GM18499 (cell line): ENCODE measurements around the gene CPXM2.

ENCODE experiments used
- ATAC-seq: cut with Tn5 transposase; IDR thresholded peaks from one replicate; pipeline ENCODE4 v1.9.1; 2021; ENCODE audit warnings: moderate number of reproducible peaks; ENCODE audit not compliant: insufficient read depth, unreplicated experiment

The CPXM2 gene

GRCh38 chr10:123718544-123719060, 173.0 kb downstream of the CPXM2 start:
- no peak for ATAC-seq

DNA sequence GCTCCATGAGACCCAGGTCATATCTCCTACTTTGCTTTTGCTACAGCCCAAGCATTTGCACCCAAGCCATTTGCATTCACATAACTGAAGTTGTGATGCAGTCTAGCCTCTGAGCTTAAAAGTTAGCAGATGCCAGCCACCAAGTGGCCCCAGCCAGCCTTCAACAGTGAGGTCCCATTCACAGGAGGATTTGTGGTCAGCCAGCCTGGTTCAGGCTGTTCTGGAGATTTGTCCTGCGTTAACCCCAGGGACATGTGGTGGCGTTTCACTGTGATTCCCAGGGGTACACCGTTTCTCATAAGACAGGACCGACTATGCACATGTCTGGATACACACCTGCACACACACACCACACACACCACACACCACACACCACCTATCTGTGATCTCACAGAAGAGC, 174.3 kb downstream of the CPXM2 start:
- no peak for ATAC-seq

DNA sequence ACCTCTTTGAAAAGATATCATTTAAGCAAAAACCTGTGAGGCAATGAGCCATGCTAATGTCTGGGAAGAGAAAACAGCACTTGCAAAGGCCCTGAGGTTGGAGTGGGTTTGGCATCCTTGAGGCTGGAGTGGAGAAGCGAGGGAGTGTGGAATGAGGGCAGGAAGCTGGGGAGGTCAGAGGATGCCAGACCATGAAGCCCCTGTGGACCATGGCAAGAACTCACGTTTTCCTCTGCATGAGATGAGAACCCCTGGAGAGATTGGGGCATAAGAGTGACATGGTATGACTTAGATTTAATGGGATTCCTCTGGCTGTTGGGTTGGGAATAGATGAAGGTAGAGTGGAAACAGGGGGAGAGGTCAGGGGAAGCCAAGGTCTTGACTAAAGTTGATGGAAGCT, 176.1 kb downstream of the CPXM2 start:
- ATAC-seq, result no peak

GRCh38 chr10:123706236-123706635, 185.4 kb downstream of the CPXM2 start:
- no peak for ATAC-seq

DNA sequence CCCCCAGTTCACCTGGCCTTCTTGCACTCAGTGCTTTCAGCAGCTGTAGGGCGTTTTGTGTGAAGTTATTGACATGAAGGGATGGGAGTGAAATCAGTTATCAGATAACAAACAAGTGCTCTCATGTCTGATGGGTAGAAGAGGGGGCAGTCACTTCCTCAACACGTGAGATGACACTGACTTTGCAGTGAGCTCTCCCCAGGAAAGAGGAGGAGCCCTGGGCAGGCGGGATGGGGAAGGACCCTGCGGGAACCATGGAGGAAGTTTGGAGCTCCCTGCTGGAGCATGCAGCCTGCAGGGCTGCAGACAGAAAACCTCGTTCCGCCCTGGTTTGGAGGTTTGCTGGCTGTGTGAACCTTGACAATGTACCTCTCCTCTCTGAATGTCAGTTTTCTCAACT, 186.8 kb downstream of the CPXM2 start:
- ATAC-seq, result no peak

- ATAC-seq, result no peak
Observed at GRCh38 chr10:123704076-123704475, 187.5 kb downstream of the CPXM2 start.

DNA sequence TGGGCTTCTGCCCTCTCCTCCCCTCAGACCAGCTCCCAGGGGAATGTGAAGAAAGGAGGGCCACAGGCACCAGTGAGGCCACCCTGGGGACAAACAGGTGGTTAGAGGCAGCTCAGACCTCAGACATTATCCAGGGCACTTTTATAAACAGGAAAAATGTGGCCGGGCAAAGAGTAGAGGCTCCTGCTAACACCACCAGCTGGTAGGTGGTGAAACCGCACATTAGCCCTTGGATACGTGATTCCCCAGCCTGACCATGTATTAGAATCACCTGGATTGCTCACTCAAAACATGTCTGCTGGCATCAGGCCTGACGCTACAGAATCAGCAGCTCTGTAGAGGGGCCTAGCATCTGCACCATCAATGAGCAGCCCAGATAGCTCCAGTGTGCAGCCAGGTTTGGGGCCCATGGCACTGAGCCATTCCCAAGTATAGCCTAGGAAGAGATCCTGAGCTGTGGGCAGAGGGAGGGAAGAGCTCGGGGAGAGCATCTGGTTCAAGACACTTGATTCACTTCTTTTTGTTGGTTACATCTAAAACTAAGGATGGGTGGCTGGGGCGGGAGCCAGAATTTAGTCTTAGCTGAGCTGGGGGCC, 188.3 kb downstream of the CPXM2 start:
- ATAC-seq, result no peak
